ENCODE results near the gene GBE1.

Gene GBE1

GRCh38 chr3:81459733-81460132 lies 301.7 kb downstream of the GBE1 start:
- DNase-seq, result peak in 1 of 2 donors; percentile 5

DNA sequence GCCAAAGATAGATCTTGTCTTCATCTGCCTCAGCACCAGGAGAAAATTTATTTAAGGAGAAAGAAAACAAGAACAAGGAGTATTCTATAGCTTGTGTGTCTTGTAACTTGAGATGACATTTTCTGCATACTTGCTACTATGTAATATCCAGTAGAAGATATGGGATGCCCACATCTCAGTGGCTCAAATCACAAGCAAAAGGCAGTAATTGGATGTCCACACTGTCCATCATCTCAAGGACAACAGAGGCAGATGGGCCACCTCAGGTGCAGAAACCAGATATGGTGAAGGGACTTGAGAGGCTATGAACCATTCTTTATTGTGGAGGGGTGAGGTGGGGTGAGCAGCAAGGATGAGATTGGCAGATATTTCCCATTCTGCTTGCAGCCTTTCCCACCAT lies 309.0 kb downstream of the GBE1 start:
- DNase-seq, result no peak

DNA sequence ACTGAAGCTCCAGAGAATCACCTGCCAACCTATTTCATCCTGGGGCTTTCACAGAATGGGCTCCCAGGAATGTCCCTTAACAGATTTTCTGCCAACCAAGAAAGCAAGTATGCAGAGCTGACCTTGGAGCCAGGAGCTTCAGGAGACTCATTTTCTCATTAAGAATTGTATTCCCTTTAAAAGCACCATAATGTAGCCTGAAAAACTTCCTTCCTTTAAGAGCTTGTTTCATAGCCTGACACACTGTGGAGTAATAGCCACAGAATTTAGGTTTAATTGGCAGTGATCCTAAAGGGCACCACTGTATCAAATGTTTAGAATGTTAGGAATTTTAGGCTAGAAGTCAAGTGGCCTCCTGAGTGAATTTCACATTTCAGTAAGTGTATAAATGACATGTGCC lies 309.8 kb downstream of the GBE1 start:
- DNase-seq, result no peak

- no peak for DNase-seq
Observed at GRCh38 chr3:81451140-81451539, 310.3 kb downstream of the GBE1 start.

GRCh38 chr3:81446806-81447205 lies 314.6 kb downstream of the GBE1 start:
- no peak for DNase-seq

- no peak for DNase-seq
Observed at GRCh38 chr3:81445712-81446111, 315.7 kb downstream of the GBE1 start.

- no peak for DNase-seq
Observed at GRCh38 chr3:81444817-81445460, 316.5 kb downstream of the GBE1 start.

DNA sequence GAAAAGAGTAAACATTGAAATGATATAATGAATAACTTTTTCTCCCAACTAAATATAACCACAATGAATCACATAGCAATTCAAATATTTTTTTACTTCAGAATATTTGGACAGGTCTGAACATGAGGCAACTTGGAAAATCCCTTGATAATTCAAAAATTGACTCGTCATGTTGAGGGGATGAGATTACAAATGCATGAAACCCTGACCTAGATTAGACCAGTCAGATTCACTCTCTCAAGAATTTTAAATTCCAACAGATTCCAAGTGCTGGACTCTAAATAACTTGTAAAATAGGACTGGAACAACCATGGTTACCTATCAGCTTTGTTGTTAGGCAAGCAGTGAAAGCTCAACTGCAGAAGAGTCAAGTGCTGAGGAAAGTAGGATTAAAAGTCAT lies 317.5 kb downstream of the GBE1 start:
- no peak for DNase-seq

GRCh38 chr3:81443457-81443782 lies 318.0 kb downstream of the GBE1 start:
- DNase-seq, result no peak

GRCh38 chr3:81442758-81443456 lies 318.5 kb downstream of the GBE1 start:
- no peak for DNase-seq

DNA sequence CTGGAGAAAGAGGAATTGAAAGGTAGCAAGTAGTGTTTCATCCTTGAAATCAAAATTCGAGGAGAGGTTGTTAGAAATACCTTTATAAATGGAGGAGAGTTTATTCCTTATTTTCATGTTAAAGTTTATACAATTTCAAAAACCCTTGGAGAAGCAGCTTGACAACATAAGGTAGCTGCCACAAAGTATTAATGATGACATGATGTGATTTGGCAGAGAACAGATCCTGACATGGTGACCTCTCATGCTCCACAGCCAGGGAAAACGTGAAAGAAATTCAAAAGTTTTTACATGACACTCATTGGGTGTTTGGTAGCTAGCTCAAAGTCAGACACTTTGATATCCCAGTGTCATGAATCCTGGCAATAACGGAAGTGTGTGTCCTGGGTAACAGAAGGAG lies 320.8 kb downstream of the GBE1 start:
- no peak for DNase-seq

Data from inflammatory macrophage treated with lipopolysaccharide for 1 hour (primary cell).